GM23248 (cell line): ENCODE data around the gene CLSTN2.

Experiments used
- EZH2 ChIP-seq: fragments of 200-600 bp; sonication (generic); IDR thresholded peaks from 2 replicates; pipeline ENCODE4 v1.6.1; 2018; ENCODE audit warnings: antibody characterized with exemption, mild to moderate bottlenecking; ENCODE audit not compliant: insufficient read depth, poor library complexity, severe bottlenecking
- EZH2phosphoT487 ChIP-seq: fragments of 200-600 bp; sonication (generic); IDR thresholded peaks from 2 replicates; pipeline ENCODE4 v1.6.1; 2018; ENCODE audit warnings: antibody characterized with exemption, moderate library complexity, mild to moderate bottlenecking, low read depth; ENCODE audit not compliant: insufficient read depth

DNA sequence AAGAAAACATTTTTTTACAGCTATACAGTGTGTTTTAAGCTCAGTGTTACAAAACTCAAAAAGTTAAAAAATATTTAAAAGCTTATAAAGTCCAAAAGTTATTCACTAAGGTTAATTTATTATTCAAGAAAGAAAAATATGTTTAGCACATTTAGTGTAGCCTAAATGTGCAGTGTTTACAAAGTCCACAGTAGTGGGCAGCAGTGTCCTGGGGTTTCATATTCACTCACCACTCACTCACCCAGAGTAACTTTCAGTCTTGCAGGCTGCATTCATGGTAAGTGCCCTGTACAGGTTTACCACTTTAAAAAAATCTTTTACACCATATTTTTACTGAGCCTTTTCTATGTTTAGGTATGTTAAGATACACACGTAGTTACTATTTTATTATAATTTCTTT, 442.7 kb downstream of the CLSTN2 start:
- TF ChIP-seq EZH2 = no peak
- TF ChIP-seq EZH2phosphoT487 = no peak
